H1 (cell line): Measurements from ENCODE around the gene LARP6. TPM values are rescaled to one million over a fixed set of nuclear protein-coding genes. Genes with fewer than 3 reads are reported as not detected.

Experiments
- CTCF ChIA-PET: fragments of 300-600 bp; sonication (Branson Sonifier 250); formaldehyde crosslinking; loops from one replicate; lab custom pipeline; 2021; ENCODE audit not compliant: partially characterized antibody; lab: Charles Lee
- POLR2A ChIA-PET: fragments of 300-600 bp; sonication (Branson Sonifier 250); formaldehyde crosslinking; loops from one replicate; lab custom pipeline; 2021; ENCODE audit warnings: inconsistent platforms; ENCODE audit not compliant: partially characterized antibody; lab: Charles Lee
- DNase-seq, 2 experiments: peaks; one replicate each; pipeline versions ENCODE4 v3.0.0 to v3.0.0-alpha.2; 2010 to 2022; ENCODE audit warnings: low spot score in 2 of 2, low read depth in 1 of 2, mixed read lengths in 1 of 2
- FAIRE-seq: peaks from 2 replicates; lab custom pipeline; 2011; peaks lifted over from hg19 to GRCh38; lab: Jason Lieb, UNC
- H2AFZ ChIP-seq: 2 replicates; pipeline ENCODE4 v1.8.1; 2012; ENCODE audit warnings: low read length, inconsistent platforms
- H2AK5ac ChIP-seq: 2 replicates; pipeline ENCODE4 v1.6.1; 2013; ENCODE audit warnings: low read depth, low read length
- H2BK120ac ChIP-seq: replicated peaks from 2 replicates; pipeline ENCODE3; 2013; ENCODE audit warnings: low read depth, low read length, inconsistent platforms
- H2BK12ac ChIP-seq: 2 replicates; pipeline ENCODE4 v1.6.1; 2013; ENCODE audit warnings: low read depth, low read length
- H2BK15ac ChIP-seq: 2 replicates; pipeline ENCODE4 v1.6.1; 2013; ENCODE audit warnings: low read length
- H2BK20ac ChIP-seq: 2 replicates; pipeline ENCODE4 v1.6.1; 2013; ENCODE audit warnings: low read length
- H2BK5ac ChIP-seq: 2 replicates; pipeline ENCODE4 v1.6.1; 2013; ENCODE audit warnings: low read depth, low read length
- H3K14ac ChIP-seq: 2 replicates; pipeline ENCODE4 v1.6.1; 2013; ENCODE audit warnings: inconsistent platforms; ENCODE audit not compliant: insufficient read length
- H3K18ac ChIP-seq: 2 replicates; pipeline ENCODE4 v1.6.1; 2013; ENCODE audit warnings: low read length; ENCODE audit errors: extremely low read depth
- H3K23ac ChIP-seq: 2 replicates; pipeline ENCODE4 v1.6.1; 2013; ENCODE audit warnings: inconsistent platforms; ENCODE audit not compliant: insufficient read length
- H3K23me2 ChIP-seq: 2 replicates; pipeline ENCODE4 v1.6.1; 2013; ENCODE audit warnings: low read depth, low read length
- H3K27ac ChIP-seq: 2 replicates; pipeline ENCODE4 v1.6.1; 2011; ENCODE audit warnings: low read depth, low read length, inconsistent platforms
- H3K27me3 ChIP-seq, 4 experiments: replicated peaks in 1 of 4; 1 replicate in 1 of 4; 2 replicates in 3 of 4; pipeline versions ENCODE4 v1.6.1 to v1.8.1; 2011 to 2013; ENCODE audit warnings: low read length in 3 of 4, mild to moderate bottlenecking in 3 of 4, inconsistent platforms in 2 of 4, mixed read lengths in 2 of 4, moderate library complexity in 1 of 4; ENCODE audit not compliant: control insufficient read depth in 3 of 4, insufficient read depth in 3 of 4; ENCODE audit errors: extremely low read depth in 1 of 4
- H3K36me3 ChIP-seq, 4 experiments: 2 replicates each; pipeline versions ENCODE4 v1.6.1 to v1.8.1; 2011 to 2013; ENCODE audit warnings: mild to moderate bottlenecking in 4 of 4, low read length in 3 of 4, moderate library complexity in 2 of 4, control low read depth in 1 of 4, inconsistent platforms in 1 of 4; ENCODE audit not compliant: insufficient read depth in 4 of 4, control insufficient read depth in 2 of 4
- H3K4ac ChIP-seq: replicated peaks from 2 replicates; pipeline ENCODE3; 2013; ENCODE audit warnings: low read length, low read depth, mixed read lengths, inconsistent platforms; ENCODE audit not compliant: insufficient read length
- H3K4me1 ChIP-seq, 4 experiments: replicated peaks in 1 of 4; 1 replicate in 1 of 4; 2 replicates in 3 of 4; pipeline versions ENCODE4 v1.6.1 to v1.8.1; 2011 to 2013; ENCODE audit warnings: low read length in 3 of 4, inconsistent platforms in 2 of 4, mixed read lengths in 1 of 4; ENCODE audit not compliant: insufficient read depth in 4 of 4, control insufficient read depth in 3 of 4
- H3K4me2 ChIP-seq, 2 experiments: 2 replicates each; pipeline versions ENCODE4 v1.6.1 to v1.8.1; 2011 to 2013; ENCODE audit warnings: low read depth in 2 of 2, low read length in 2 of 2, control low read depth in 1 of 2, inconsistent platforms in 1 of 2, mild to moderate bottlenecking in 1 of 2; ENCODE audit not compliant: insufficient read depth in 1 of 2
- H3K4me3 ChIP-seq, 4 experiments: fragments of 200-600, 300-600 bp in 1 of 4; sonication (generic), shearing (Covaris generic), sonication (Bioruptor Twin) in 1 of 4; 2 replicates each; pipeline versions ENCODE4 v1.5.1 to v1.8.1; 2011 to 2016; ENCODE audit warnings: low read length in 4 of 4, low read depth in 3 of 4, control low read depth in 2 of 4, inconsistent platforms in 2 of 4, mild to moderate bottlenecking in 2 of 4, mixed read lengths in 1 of 4, moderate library complexity in 1 of 4; ENCODE audit not compliant: insufficient read depth in 2 of 4; ENCODE audit errors: extremely low read depth in 1 of 4
- H3K56ac ChIP-seq: replicated peaks from 2 replicates; pipeline ENCODE3; 2013; ENCODE audit warnings: low read depth, mild to moderate bottlenecking, mixed read lengths, low read length, inconsistent platforms; ENCODE audit not compliant: insufficient read length
- H3K79me1 ChIP-seq: 2 replicates; pipeline ENCODE4 v1.6.1; 2013; ENCODE audit warnings: low read depth, low read length, control low read depth
- H3K79me2 ChIP-seq, 2 experiments: 2 replicates each; pipeline versions ENCODE4 v1.6.1 to v1.8.1; 2012 to 2013; ENCODE audit warnings: low read length in 2 of 2, mild to moderate bottlenecking in 2 of 2, inconsistent platforms in 1 of 2; ENCODE audit not compliant: insufficient read depth in 2 of 2, control insufficient read depth in 1 of 2
- H3K9ac ChIP-seq, 4 experiments: replicated peaks in 1 of 4; 1 replicate in 1 of 4; 2 replicates in 3 of 4; pipeline versions ENCODE4 v1.6.1 to v1.8.1; 2011 to 2013; ENCODE audit warnings: low read depth in 3 of 4, low read length in 3 of 4, control low read depth in 2 of 4, mild to moderate bottlenecking in 2 of 4, moderate library complexity in 2 of 4, inconsistent platforms in 1 of 4; ENCODE audit errors: extremely low read depth in 1 of 4
- H3K9me3 ChIP-seq, 2 experiments: 2 replicates each; pipeline versions ENCODE4 v1.6.1 to v1.8.1; 2012 to 2013; ENCODE audit warnings: mild to moderate bottlenecking in 2 of 2, moderate library complexity in 2 of 2, control low read depth in 1 of 2, inconsistent platforms in 1 of 2, low read depth in 1 of 2, low read length in 1 of 2, mixed read lengths in 1 of 2; ENCODE audit not compliant: insufficient read depth in 2 of 2
- H4K20me1 ChIP-seq, 2 experiments: replicated peaks in 1 of 2; 2 replicates each; pipeline versions ENCODE3 to v1.8.1; 2011 to 2013; ENCODE audit warnings: inconsistent platforms in 2 of 2, low read length in 2 of 2, mild to moderate bottlenecking in 1 of 2; ENCODE audit not compliant: insufficient read depth in 2 of 2, control insufficient read depth in 1 of 2
- H4K5ac ChIP-seq: 2 replicates; pipeline ENCODE4 v1.6.1; 2013; ENCODE audit warnings: low read length, low read depth, mixed read lengths, inconsistent platforms; ENCODE audit not compliant: insufficient read length
- H4K8ac ChIP-seq: 2 replicates; pipeline ENCODE4 v1.8.0; 2013; ENCODE audit warnings: mild to moderate bottlenecking, moderate library complexity, low read length, inconsistent platforms; ENCODE audit not compliant: insufficient read depth; ENCODE audit errors: extremely low read depth
- H4K91ac ChIP-seq: replicated peaks from 2 replicates; pipeline ENCODE3; 2013; ENCODE audit warnings: low read length, mixed read lengths, inconsistent platforms; ENCODE audit not compliant: insufficient read length
- CEBPB ChIP-seq: IDR thresholded peaks from 2 replicates; pipeline ENCODE4 v1.6.1; 2012; ENCODE audit warnings: low read depth, low read length
- TCF12 ChIP-seq: IDR thresholded peaks from 2 replicates; pipeline ENCODE4 v1.6.1; 2011; ENCODE audit warnings: low read depth, mild to moderate bottlenecking, low read length
- WGBS, 2 experiments: shearing (Covaris generic) in 1 of 2; methylation state at CpG; one replicate each; pipeline versions ENCODE4 v1.1.6 to v1.1.7; 2013 to 2015; ENCODE audit warnings: low lambda C conversion rate in 2 of 2, mixed read lengths in 2 of 2, inconsistent platforms in 1 of 2, low coverage in 1 of 2, missing lambda C conversion rate in 1 of 2; ENCODE audit not compliant: insufficient replicate concordance in 2 of 2, insufficient coverage in 1 of 2, insufficient read length in 1 of 2; ENCODE audit errors: extremely low coverage in 1 of 2, missing lambda C conversion rate in 1 of 2; 5-methylcytosine and 5-hydroxymethylcytosine counted together
- polyA plus RNA-seq, 7 experiments: library from polyadenylated mRNA; depleted of rRNA in 3 of 7; stranded (reverse) in 5 of 7; unstranded in 2 of 7; fragments of >200 nt in 5 of 7; fragments of 200-250 nt in 2 of 7; gene quantifications; 1 replicate in 5 of 7; 2 replicates in 1 of 7; 4 replicates in 1 of 7; pipeline versions ENCODE4 v1.2.1 to v1.2.3, GENCODE V29; 2011 to 2013; ENCODE audit warnings: missing spikeins in 2 of 7, mixed read lengths in 2 of 7
- total RNA-seq: library from RNA; stranded (reverse); fragmentation: NEBNext Ultra II Directional; extraction: Animal tissue kit (Norgen Biotek cat#: 25700); gene quantifications from 2 replicates; pipeline ENCODE4 v1.2.1, GENCODE V29; 2021

Gene LARP6
- total and polyA plus RNA-seq, 2 of the 8 experiments (the other 6 are each of a cell fraction or from before 2014, with no cell fraction given), result 21.0 to 24.7 TPM

GRCh38 chr15:70830615-70831014 is 23.3 kb downstream of the LARP6 start:
- no peaks in the 10 kb centered on the region for H4K20me1 ChIP-seq
- no peak overlapping the region for H3K4me2 ChIP-seq
- H3K23ac ChIP-seq, result no peak overlapping the region
- H3K79me2 ChIP-seq, result no peaks in the 10 kb centered on the region
- FAIRE-seq, result no peak
- no peak overlapping the region for H2BK20ac ChIP-seq
- no peak overlapping the region for H2BK15ac ChIP-seq
- H3K4ac ChIP-seq, result no peak overlapping the region
- H3K56ac ChIP-seq, result no peak overlapping the region
- no peak overlapping the region for H2BK120ac ChIP-seq
- H2AFZ ChIP-seq, result no peak overlapping the region
- CTCF ChIA-PET, result interaction anchor here (1.5 to 2.7 kb wide), 2 partner anchors 18 to 44 kb away, joined by 5 to 10 read pairs; no protein-coding TSS in a partner anchor
- no peaks in the 10 kb centered on the region for H3K9me3 ChIP-seq
- H2BK12ac ChIP-seq, result no peak overlapping the region
- WGBS, 2 experiments, result 42% methylated on average over 2 of the region's 2 CpGs; no CpG with 5 or more reads in 1 of the 2 experiments
- H3K79me1 ChIP-seq, result no peaks in the 10 kb centered on the region
- H3K23me2 ChIP-seq, result no peaks in the 10 kb centered on the region
- H2AK5ac ChIP-seq, result no peak overlapping the region
- no peak overlapping the region for H3K9ac ChIP-seq
- POLR2A ChIA-PET, result interaction anchor here (2.4 kb wide), 1 partner anchor 23 kb away, joined by 7 read pairs; the partner anchor contains the start of gene LARP6
- no peak overlapping the region for H4K5ac ChIP-seq
- H4K8ac ChIP-seq, result no peak overlapping the region
- H3K4me3 ChIP-seq, result no peak overlapping the region
- TF ChIP-seq TCF12, result no peak
- no peak for TF ChIP-seq CEBPB
- H3K4me1 ChIP-seq, result peaks cover 0 to 8% (median 7%) of the 10 kb centered on the region in 4 experiments; a peak in 6 of 7 replicates
- H3K36me3 ChIP-seq, result peaks cover 0 to 20% (median 4%) of the 10 kb centered on the region in 4 experiments; a peak in 6 of 8 replicates
- no peak overlapping the region for H2BK5ac ChIP-seq
- H3K14ac ChIP-seq, result no peak overlapping the region
- no peak overlapping the region for H4K91ac ChIP-seq
- H3K18ac ChIP-seq, result no peak overlapping the region
- DNase-seq, result no peak
- H3K27ac ChIP-seq, result no peak overlapping the region
- no peaks in the 10 kb centered on the region for H3K27me3 ChIP-seq
